T-helper 9 cell (primary cell): ENCODE measurements around the gene GYPB.
"Not testable (repeated sequence)": the region's sequence is repeated elsewhere in the genome, so short reads cannot be mapped to it uniquely, and the experiment has no call there.

Experiments used
- DNase-seq: peaks from one replicate; pipeline ENCODE4 v3.0.0-alpha.2; 2020
- total RNA-seq, 2 donors: gene quantifications; one replicate each; lab custom pipeline; 2026; lab: John Stamatoyannopoulos, UW

The GYPB gene
- 0 reads per million in 2 donors for total RNA-seq

GRCh38 chr4:144019277-144019676 is at the start of gene GYPB:
Gene GYPB (minus strand): TSS chr4:144019380. CDS start chr4:144019287, 93 bp downstream.
- DNase-seq, result not testable (repeated sequence)

- not testable (repeated sequence) for DNase-seq
These were observed 42.4 kb upstream of the GYPB start for GRCh38 chr4:144061556-144061955.

GRCh38 chr4:144060234-144060859 is 41.2 kb upstream of the GYPB start:
- not testable (repeated sequence) for DNase-seq

GRCh38 chr4:144056800-144057199 is 37.6 kb upstream of the GYPB start:
- DNase-seq, result no peak

- DNase-seq, result not testable (repeated sequence)
These were observed 36.2 kb upstream of the GYPB start for GRCh38 chr4:144055336-144055735.

GRCh38 chr4:144051494-144051893 is 32.3 kb upstream of the GYPB start:
- not testable (repeated sequence) for DNase-seq

GRCh38 chr4:144050631-144051030 is 31.5 kb upstream of the GYPB start:
- DNase-seq, result not testable (repeated sequence)

- not testable (repeated sequence) for DNase-seq
These were observed 30.6 kb upstream of the GYPB start for GRCh38 chr4:144049495-144050424.

- DNase-seq, result not testable (repeated sequence)
These were observed 25.8 kb upstream of the GYPB start for GRCh38 chr4:144044936-144045335.

- not testable (repeated sequence) for DNase-seq
These were observed 13.4 kb upstream of the GYPB start for GRCh38 chr4:144032580-144032979.

GRCh38 chr4:144031875-144032274 is 12.7 kb upstream of the GYPB start:
- DNase-seq, result not testable (repeated sequence)

GRCh38 chr4:144031369-144031768 is 12.2 kb upstream of the GYPB start:
- DNase-seq, result not testable (repeated sequence)

- not testable (repeated sequence) for DNase-seq
These were observed 11.5 kb upstream of the GYPB start for GRCh38 chr4:144030708-144031107.

- DNase-seq, result not testable (repeated sequence)
These were observed 7.5 kb upstream of the GYPB start for GRCh38 chr4:144026682-144027081.

- not testable (repeated sequence) for DNase-seq
These were observed 5.3 kb upstream of the GYPB start for GRCh38 chr4:144024399-144025053.

GRCh38 chr4:144022772-144023400 is 3.7 kb upstream of the GYPB start:
- not testable (repeated sequence) for DNase-seq

GRCh38 chr4:144021336-144021990 is 2.3 kb upstream of the GYPB start:
- not testable (repeated sequence) for DNase-seq

- not testable (repeated sequence) for DNase-seq
These were observed 768 bp downstream of the GYPB start for GRCh38 chr4:144018223-144019000.

- not testable (repeated sequence) for DNase-seq
These were observed 1.9 kb downstream of the GYPB start for GRCh38 chr4:144017271-144017670.

GRCh38 chr4:144016057-144016605 is 3.0 kb downstream of the GYPB start:
- not testable (repeated sequence) for DNase-seq

GRCh38 chr4:144014808-144015207 is 4.4 kb downstream of the GYPB start:
- DNase-seq, result no peak
